ENCODE measurements around the gene CTCF.

Gene CTCF

DNA sequence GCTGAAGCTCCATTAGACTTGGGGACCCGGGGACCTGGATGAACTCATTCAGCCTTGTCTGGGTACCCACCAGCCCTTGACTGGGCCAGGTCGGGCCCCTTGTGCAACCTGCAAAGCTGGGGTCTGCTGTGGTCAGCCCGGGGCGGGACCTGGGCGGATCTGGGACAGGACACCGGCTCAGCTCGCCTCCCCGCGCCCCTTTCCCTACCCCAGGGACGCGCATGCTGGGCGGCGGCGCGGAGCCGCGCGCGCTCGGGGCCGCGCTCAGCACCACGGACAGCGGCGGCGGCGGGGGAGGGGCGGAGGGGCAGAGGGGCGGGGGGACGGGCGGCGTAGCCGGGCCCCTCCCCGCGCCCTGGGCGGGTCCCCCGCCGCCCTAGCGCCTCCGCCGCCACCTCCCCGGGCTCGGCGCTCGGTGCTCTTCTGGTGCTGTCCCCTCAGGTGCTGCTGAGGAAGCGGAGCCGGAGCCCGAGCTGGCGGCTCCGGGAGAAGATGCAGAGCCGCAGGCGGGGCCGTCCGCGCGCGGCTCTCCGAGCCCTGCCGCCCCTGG, 90.3 kb downstream of the CTCF start:
- DNase-seq (ENCODE audit: low spot score) = no peak

DNA sequence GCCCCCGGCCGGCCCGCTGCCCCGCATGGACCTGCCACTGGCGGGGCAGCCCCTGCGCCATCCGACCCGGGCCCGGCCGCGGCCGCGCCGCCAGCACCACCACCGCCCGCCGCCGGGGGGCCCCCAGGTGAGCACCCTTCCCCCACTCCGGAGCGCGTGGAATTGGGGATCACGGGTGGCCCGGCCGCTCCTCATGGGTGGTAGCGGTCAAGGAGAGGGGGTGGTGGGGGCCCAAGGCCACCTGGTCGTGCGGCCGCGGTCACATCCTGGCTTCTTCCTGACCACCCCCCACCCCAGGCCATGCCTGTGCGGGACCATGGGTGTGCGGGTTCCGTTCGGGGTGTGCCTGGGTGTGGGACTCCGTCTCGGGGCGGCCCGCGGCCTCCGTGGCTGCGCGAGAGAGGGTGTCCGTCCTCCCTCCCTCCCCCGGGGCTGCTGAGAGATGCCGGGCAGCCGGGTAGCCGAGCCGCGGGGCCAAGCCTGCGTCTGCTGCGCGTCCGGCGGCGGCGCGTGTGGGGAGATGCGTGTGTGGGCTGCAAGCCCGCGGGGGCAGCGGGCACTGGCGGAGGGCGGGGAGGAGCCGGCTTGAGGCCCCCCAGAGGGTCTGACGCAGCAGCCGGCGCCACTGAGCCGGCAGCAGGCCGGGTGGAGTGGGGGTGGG, 90.9 kb downstream of the CTCF start:
- no peak for DNase-seq (ENCODE audit: low spot score)

- no peak for DNase-seq (ENCODE audit: low spot score)
Observed at GRCh38 chr16:67653789-67654402, 91.6 kb downstream of the CTCF start.

DNA sequence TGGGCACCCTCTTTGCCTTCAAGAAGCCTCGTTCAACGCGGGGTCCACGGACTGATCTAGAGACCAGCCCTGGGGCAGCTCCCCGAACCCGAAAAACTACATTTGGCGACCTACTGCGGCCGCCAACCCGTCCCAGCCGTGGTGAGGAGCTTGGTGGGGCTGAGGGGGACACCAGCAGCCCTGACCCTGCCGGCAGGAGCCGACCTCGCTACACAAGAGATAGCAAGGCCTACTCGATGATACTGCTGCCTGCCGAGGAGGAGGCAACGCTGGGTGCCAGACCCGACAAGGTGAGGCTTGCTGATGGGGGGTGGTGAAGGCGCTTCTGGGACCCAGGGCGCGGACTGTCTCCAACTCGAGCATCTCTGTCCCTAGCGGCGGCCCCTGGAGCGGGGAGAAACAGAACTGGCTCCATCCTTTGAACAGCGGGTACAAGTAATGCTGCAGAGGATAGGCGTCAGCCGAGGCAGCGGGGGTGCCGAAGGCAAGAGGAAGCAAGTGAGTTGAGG, 92.1 kb downstream of the CTCF start:
- no peak for DNase-seq (ENCODE audit: low spot score)

GRCh38 chr16:67655363-67655762, 93.0 kb downstream of the CTCF start:
- no peak for DNase-seq (ENCODE audit: low spot score)

GRCh38 chr16:67656344-67657016, 94.2 kb downstream of the CTCF start:
- DNase-seq (ENCODE audit: low spot score) = no peak

DNA sequence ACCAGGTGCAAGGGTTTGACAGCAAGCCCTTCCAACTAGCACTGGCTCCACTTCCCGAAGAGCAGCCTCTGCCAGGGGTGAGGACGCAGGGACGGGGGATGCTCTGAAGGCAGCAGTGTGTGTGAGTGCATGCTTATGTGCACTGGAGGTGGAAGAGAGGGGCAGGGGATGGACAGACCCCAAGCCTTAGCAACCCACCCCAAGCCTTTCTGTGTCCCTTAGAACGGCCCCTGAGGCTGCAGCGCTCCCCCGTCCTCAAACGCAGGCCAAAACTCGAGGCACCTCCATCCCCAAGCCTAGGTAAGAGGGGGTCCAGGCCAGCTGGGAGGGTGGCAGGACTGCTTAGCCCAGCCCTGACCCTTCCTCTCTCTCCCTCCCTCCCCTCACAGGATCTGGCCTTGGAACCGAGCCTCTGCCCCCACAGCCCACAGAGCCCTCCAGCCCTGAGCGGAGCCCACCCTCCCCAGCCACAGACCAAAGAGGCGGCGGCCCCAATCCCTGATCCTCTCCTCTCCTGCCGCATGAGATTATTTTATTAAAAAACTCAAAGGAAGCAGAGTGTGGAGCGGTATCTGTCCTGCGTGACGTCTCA, 94.8 kb downstream of the CTCF start:
- no peak for DNase-seq (ENCODE audit: low spot score)

DNA sequence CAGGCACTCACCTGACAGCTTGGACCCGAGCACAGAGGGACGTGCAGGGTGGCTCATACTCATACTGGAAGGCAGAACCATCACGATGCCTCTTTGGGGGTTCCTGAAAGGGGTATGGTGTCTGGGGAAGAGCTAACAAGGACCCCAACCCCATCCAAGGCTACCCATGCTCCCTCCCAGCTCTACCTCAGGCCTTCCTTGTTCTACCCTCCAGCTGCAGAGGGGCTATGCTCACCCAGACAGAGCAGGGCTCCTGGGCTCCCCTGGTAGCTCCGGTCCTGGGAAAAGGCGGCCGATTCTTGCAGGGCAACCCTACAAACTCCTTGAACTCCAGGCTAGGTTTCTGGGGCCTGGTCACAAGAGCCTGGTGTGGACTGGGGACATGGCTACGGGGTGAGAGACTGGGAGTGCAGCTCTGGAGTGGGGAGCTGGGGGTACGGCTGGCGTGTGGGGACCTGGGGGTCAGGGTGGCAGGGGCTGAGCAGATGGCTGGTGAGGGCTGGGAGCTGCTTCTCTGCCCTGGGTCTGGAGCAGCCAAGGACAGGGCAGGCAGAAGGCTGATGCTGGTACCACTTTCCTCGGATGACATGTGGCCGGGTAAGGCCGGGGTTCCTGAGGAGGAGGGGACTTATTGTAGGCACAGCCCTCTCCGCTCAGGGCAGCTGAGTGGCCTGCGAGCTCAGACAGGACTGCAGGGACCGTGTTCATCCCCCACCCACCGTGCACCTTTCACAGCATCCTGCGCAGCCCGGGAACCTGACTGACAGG, 95.6 kb downstream of the CTCF start:
- DNase-seq (ENCODE audit: low spot score) = no peak

- DNase-seq (ENCODE audit: low spot score) = no peak
Observed at GRCh38 chr16:67658849-67659674, 96.7 kb downstream of the CTCF start.

- peak; percentile 86 for DNase-seq (ENCODE audit: low spot score)
Observed at GRCh38 chr16:67659675-67660563, 97.6 kb downstream of the CTCF start, which contains the start of gene ACD. Gene ACD (minus strand): TSS chr16:67660260. CDS start chr16:67660220, 40 bp downstream.

DNA sequence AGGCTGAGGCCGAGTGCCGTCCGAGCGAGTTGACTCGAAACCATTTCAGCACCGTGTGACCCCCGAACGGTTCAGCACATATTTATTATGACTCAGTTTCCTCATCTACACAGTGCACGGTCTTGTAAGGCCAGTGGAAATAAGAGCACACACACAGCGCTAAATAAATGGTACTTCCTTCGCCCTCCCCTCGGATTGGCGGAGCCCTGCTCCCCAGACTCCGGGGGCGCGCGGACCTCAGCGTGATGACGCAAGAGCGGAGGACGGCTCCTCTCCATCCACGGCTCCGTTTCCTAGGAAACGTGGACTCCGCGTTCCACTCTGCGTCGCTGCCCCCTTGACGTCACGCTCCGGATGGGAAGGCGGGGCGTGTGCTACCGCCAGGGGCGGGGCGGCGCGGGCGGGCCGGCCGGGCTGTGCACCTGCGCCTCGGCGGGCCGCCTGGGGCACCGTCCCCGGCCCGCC, 98.3 kb downstream of the CTCF start, which contains the start of gene PARD6A:
Gene PARD6A (plus strand): TSS at position 397 of the 465 bp plus-strand sequence. CDS start 79 bp downstream, outside the sequence.
- peak; percentile 93 for DNase-seq (ENCODE audit: low spot score)

DNA sequence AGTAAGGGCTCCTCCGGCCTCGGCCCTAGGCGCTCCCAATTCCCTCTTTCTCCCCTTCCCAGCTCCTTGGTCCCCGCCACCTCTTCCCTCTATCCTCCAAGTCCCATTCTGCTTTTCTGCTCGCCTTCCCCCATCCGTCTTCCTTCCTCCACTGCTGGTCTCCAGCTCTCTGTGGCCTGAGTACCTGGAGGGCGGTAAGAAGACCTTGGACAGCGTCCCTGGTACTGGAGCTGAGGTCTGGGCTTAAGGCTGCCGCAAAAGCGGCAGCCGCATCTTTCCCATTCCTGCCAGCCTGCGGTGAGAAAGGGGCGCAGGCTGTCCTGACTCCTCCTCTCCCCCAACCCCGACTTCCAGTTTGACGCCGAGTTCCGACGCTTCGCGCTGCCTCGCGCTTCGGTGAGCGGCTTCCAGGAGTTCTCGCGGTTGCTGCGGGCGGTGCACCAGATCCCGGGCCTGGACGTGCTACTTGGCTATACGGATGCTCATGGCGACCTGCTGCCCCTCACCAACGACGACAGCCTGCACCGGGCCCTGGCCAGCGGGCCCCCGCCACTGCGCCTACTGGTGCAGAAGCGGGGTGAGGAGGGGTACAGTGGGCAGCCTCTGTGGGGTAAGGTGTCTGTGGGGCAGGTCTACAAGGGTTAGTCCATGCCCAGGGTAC, 98.9 kb downstream of the CTCF start:
- DNase-seq (ENCODE audit: low spot score) = no peak

GRCh38 chr16:67661886-67662652, 99.7 kb downstream of the CTCF start:
- no peak for DNase-seq (ENCODE audit: low spot score)

- DNase-seq (ENCODE audit: low spot score) = no peak
Observed at GRCh38 chr16:67662653-67663010, 100.3 kb downstream of the CTCF start.

DNA sequence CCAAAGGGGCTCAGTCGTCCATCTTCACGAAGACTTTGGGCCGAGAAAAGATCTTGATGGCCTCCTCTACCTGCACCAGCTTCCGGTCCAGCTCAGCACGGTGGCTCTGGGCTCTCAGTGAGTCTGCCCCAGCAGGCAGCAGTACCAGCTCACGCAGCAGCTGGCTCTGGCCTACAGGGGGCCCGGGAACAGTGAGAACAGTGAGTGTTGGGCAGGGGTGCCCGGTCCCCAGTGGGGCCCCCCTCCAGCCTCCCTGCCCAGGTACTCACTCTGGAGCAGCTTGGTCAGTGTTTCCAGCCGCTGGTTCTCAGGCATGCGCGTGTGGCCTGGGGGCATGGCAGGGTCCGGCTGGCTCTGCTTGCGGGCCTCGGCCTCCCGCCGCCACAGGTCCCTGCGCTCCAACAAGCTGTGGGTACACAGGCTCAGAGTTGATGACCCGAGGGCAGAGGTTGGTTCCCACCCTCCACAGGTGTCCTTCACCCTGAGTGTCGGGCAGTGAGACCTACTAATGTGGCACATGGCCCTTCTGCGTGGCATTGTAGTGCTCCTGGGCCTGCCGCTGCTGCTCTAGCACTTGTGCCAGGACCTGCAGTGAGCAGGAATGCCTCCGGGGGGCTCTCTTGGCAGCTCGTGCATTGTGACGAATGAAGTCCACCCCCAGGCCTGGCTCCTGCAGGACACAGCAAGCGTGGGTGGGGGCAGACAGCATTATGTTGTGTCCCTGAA, 101.0 kb downstream of the CTCF start:
- DNase-seq (ENCODE audit: low spot score) = no peak

GRCh38 chr16:67663877-67664222, 101.5 kb downstream of the CTCF start:
- no peak for DNase-seq (ENCODE audit: low spot score)

DNA sequence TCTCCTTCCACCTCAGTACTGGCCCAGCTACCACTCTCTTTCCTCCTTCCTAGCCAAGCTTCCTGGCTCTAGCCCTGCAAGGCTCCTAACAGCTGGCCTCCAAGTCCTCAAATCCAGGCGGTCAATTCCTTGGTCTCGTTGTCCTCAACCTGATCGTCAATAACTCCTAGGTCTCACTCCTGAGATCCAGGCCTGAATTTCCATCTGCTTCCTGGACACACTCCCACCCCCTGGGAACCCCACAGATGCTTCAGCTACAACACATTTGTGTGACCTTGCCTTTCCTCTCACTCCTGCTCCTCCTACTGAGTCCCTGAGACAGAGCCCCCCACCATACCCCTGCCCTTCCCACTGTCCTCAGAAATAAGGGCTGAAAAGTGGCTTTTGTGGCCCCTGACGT, 101.9 kb downstream of the CTCF start:
- no peak for DNase-seq (ENCODE audit: low spot score)

- DNase-seq (ENCODE audit: low spot score) = no peak
Observed at GRCh38 chr16:67664871-67665270, 102.5 kb downstream of the CTCF start.
